Measurements from ENCODE around the gene IFNL4.

- no peak for TF ChIP-seq CTCF (IDR thresholded peaks at IDR 0.05)
- TF ChIP-seq POLR2A (IDR thresholded peaks at IDR 0.05; ENCODE audit: low read length): no peak
- no peak for TF ChIP-seq EP300 (IDR thresholded peaks at IDR 0.05)
- no peak for TF ChIP-seq MAX (IDR thresholded peaks at IDR 0.05)
- no peak for TF ChIP-seq MYC (IDR thresholded peaks at IDR 0.05; ENCODE audit: borderline replicate concordance, low read length)
Observed at GRCh38 chr19:39206122-39206521, 42.5 kb downstream of the IFNL4 start.
